GM18520 (cell line): ENCODE results near the gene REC8.

Experiments used
- ATAC-seq: cut with Tn5 transposase; IDR thresholded peaks from one replicate; pipeline ENCODE4 v1.9.1; 2021; ENCODE audit not compliant: unreplicated experiment

REC8 gene

DNA sequence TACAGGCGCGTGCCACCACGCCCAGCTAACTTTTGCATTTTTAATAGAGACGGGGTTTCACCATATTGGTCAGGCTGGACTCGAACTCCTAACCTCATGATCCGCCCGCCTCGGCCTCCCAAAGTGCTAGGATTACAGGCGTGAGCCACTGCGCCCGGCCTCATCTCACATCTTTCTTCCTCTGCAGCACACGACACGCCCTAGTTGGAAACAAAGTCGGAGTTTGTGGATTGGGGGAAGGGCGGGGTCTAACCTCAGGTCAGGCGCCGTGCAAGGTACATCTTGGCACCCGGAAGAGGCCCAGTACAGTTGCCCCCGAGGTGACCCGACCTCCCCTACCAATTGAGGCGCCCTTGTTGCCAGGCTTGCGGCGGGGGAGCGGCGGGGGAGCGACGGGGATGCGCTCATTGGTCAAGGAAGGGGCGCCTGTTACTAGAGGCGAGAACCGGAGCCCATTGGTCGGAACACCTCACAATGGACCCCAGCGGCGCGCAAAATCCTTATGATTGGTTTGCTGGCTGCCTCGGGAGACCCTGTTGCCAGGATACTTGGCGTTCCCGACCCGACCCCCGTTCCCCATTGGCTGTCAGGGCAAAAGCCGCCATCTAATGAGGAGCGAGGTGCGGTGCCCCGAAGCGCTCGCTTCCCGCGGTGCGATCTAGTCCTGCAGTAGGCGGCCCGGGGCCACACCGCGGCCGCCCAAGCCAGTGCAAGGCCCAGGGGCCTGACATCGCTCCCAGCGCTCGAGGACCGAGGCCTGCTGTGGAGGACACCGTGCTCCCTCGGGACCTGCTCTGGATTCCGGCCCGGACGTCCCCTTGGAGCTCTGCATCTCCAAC, at the start of gene REC8:
REC8 (plus strand) TSS at position 659 of the 839 bp plus-strand sequence. CDS start 473 bp downstream, outside the sequence.
- ATAC-seq = peak; percentile 51

GRCh38 chr14:24122416-24122815, 49.5 kb upstream of the REC8 start:
- no peak for ATAC-seq

DNA sequence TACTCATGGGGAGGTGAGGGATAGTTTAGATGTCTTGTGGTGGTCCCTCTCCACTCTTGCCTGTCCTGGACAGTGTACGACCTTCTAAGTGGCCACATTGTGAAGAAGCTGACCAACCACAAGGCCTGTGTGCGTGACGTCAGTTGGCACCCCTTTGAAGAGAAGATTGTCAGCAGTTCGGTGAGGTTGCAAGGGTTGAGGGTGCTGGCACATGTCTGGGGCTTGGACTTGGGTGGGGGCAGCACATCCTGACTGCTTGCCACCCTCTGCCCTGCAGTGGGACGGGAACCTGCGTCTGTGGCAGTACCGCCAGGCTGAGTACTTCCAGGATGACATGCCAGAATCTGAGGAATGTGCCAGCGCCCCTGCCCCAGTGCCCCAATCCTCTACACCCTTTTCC, 49.0 kb upstream of the REC8 start:
- ATAC-seq = no peak

GRCh38 chr14:24123424-24124417, 48.2 kb upstream of the REC8 start:
- ATAC-seq = peak; percentile 47

GRCh38 chr14:24126939-24127338, 44.9 kb upstream of the REC8 start:
- ATAC-seq = no peak

DNA sequence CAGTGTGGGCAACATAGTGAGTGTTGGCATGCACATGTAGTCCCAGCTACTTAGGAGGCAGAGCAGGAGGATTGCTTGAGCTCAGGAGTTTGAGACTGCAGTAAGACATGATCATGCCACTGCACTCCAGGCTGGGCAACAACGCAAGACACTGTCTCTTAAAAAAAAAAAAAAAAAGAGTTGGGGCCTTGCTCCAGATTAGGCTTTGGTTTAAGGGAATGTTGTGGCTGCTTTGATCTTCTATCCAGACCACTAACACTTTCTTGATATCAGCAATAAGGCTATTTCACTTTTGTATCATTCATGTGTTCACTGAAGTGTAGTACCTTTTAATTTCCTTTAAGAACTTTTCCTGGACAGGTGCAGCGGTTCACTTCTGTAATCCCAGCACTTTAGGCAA, 44.2 kb upstream of the REC8 start:
- ATAC-seq = no peak

DNA sequence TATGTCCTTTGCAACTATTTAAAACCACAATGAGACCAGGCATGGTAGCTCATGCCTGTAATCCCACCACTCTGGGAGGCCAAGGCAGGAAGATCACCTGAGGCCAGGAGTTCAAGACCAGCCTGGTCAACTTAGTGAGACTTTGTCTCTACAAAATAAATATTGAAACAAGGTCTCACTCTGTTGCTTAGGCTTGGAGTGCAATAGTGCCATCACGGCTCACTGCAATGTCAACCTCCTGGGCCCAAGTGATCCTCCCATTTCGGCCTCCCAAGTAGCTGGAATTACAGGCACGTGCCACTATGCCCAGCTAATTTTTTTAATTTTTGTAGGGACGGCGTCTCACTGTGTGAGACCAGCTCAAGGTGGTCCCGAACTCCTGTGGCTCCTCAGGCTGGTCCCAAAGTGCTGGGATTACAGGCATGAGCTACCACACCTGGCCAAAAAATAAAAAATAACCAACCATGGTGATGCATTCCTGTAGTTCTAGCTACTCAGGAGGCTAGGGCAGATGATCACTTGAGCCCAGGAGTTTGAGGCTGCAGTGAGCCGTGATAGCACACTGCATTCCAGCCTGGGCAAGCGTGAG, 42.4 kb upstream of the REC8 start:
- no peak for ATAC-seq

- no peak for ATAC-seq
Measured at GRCh38 chr14:24130380-24130716, 41.5 kb upstream of the REC8 start, which contains the start of gene FITM1. Gene FITM1 (plus strand): TSS chr14:24130659. CDS start chr14:24131564, 905 bp downstream.

DNA sequence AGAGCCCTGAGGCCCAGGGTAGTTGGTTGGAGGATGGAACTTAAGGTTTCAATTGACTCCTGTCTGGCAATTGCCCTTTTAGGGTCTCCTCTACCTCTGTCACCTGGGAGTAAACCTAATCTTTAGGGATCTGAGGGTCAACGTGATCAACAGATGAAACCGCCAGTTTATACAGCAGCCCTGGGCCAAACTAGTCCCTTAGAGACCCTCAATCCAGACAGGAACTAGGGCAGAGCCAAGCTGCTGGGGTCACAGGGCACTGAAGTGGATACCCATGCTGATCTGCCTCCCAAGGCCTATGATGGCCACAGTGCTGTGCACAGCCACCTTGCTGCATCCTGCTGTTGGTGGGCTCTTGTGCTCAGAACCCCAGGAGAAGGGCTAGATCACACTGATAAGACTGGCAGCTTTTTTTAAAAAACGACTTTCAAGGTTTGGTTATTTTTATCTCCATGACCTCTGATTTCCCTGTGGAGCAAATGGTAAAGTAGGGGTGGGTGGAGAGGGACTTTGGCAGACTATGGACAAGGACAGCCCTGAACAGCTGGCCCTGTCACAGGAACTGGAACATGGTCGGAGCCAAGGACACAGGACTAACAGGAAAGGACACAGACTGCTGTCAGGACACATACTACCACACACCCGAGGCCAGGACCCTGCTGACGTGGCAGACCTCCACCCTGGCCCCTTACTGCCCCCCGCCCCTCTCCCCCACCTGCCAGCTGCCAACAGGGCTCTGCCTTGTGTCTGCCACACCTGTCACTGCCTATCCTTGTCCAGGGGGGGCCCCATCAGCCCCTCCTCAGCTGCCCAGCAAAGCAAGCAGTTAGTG, 40.9 kb upstream of the REC8 start:
- ATAC-seq = no peak

GRCh38 chr14:24131549-24131966, 40.3 kb upstream of the REC8 start:
- no peak for ATAC-seq

- ATAC-seq = no peak
Measured at GRCh38 chr14:24132061-24132685, 39.7 kb upstream of the REC8 start.

GRCh38 chr14:24132976-24133375, 38.9 kb upstream of the REC8 start:
- no peak for ATAC-seq

GRCh38 chr14:24133735-24134134, 38.1 kb upstream of the REC8 start:
- ATAC-seq = no peak

DNA sequence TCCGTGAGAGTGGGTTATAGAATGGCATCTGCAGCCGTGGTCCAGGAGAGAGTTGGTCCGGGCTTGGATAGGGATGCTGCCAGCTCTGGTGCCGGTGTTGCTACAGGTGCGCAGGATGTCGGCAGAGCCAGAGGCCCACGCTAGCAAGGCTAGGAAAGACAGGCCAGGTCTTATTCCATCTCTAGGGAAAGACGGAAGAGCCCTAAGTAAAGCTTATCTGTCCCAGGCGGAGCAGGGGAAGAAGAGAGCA, 36.4 kb upstream of the REC8 start:
- ATAC-seq = no peak

DNA sequence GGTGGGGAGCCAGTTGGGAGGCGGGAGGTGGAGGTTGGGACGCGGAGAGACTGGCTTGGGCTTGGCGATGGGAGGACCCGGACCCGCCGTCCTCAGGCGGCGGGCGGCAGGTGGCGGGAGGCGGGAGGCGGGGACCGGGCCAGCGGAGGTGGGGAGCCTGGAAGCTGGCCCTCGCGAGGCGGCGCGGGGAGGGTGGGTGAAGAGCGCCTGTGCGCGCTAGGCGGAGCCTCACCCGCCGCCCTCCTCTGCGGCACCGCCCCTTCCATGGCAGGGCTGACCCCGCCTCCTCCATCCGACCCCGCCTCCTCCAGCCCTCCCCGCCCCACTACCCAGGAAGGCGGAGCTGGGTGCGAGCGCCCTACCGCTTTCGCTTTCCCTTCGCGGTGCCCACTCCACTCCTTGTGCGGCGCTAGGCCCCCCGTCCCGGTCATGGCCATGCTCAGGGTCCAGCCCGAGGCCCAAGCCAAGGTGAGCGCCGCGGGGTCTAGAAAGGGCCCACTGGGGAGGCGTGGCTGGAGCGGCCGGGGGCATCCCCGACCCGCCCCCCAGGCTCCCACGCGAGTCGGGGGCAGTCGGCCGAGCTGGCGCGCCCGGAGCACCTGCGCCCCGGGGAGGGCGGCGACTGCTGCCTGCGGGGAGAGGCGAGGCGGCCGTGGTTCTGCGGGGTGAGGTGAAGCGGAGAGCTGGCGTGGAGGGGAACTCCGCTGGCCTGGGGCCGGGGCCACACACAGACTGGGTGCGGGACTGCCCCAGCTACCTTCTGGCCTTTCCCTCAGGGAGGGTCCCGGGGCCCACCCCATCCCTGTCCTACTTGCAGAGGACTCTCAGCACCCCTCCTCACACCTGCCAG, 35.8 kb upstream of the REC8 start, which contains the start of gene PSME1:
PSME1 (plus strand) TSS at position 361 of the 850 bp plus-strand sequence; CDS start at position 430, 69 bp downstream.
- peak; percentile 65 for ATAC-seq

DNA sequence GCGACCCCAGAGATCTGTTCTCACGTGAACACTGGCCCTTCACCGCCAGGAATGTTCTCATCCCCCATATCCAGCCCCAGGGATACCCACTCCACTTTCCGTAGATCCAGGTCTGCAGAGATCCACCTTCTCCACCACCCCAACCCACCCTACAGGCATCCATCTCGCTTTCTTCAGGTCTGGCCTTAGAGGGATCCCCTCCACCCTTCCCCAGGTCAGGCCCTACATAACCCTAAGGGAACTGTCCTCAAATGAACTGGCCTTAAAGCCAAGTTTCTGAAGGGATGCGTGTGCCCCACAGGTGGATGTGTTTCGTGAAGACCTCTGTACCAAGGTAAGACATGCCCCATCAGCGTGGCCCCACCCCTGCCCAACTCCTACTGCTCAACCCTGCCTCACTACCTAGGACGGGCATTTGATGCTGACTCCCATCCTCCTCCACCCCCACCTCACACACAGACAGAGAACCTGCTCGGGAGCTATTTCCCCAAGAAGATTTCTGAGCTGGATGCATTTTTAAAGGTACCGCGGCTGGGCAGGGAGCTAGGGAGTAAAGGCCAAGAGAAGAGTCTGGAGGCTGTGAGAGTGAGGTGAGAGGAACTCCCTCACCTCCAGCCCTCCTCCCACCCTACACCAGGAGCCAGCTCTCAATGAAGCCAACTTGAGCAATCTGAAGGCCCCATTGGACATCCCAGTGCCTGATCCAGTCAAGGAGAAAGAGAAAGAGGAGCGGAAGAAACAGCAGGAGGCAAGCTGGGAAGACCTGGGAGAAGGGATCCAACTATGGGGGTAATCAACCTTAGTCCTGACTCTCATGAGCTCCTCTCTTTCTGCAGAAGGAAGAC, 35.0 kb upstream of the REC8 start:
- ATAC-seq = no peak

GRCh38 chr14:24137529-24138395, 34.1 kb upstream of the REC8 start:
- no peak for ATAC-seq
